ENCODE results near the gene DNAJC30.

GRCh38 chr7:73727952-73728351 lies 44.7 kb upstream of the DNAJC30 start:
- TF ChIP-seq CTCF (IDR thresholded peaks at IDR 0.05) (no peak), POLR2A (IDR thresholded peaks at IDR 0.05) (no peak)
